CD4-positive, alpha-beta T cell treated with Interleukin-15 for 1 hour (primary cell): Measurements from ENCODE around the gene CNTD1.

Experiments
- DNase-seq: peaks from one replicate; pipeline ENCODE4 v3.0.0-alpha.2; 2020

The CNTD1 gene

GRCh38 chr17:42779936-42780850, 18.5 kb upstream of the CNTD1 start, which contains the start of gene WNK4:
TSS of gene WNK4 (plus strand) at chr17:42780610. CDS start at chr17:42780699, 89 bp downstream.
- DNase-seq, result no peak

- no peak for DNase-seq
Measured at GRCh38 chr17:42780851-42781638, 17.6 kb upstream of the CNTD1 start.

- DNase-seq, result no peak
Measured at GRCh38 chr17:42781639-42782165, 17.0 kb upstream of the CNTD1 start.

GRCh38 chr17:42782166-42783061, 16.2 kb upstream of the CNTD1 start:
- no peak for DNase-seq

- no peak for DNase-seq
Measured at GRCh38 chr17:42783062-42783790, 15.4 kb upstream of the CNTD1 start.

- DNase-seq, result no peak
Measured at GRCh38 chr17:42783791-42784138, 14.9 kb upstream of the CNTD1 start.

- DNase-seq, result no peak
Measured at GRCh38 chr17:42784409-42784808, 14.3 kb upstream of the CNTD1 start.

- no peak for DNase-seq
Measured at GRCh38 chr17:42784811-42785592, 13.7 kb upstream of the CNTD1 start.

- no peak for DNase-seq
Measured at GRCh38 chr17:42787266-42787665, 11.4 kb upstream of the CNTD1 start.

GRCh38 chr17:42791948-42792347, 6.7 kb upstream of the CNTD1 start:
- no peak for DNase-seq

GRCh38 chr17:42792545-42792944, 6.1 kb upstream of the CNTD1 start:
- DNase-seq, result no peak

- no peak for DNase-seq
Measured at GRCh38 chr17:42795061-42795460, 3.6 kb upstream of the CNTD1 start.

GRCh38 chr17:42795465-42795864, 3.2 kb upstream of the CNTD1 start:
- no peak for DNase-seq

- no peak for DNase-seq
Measured at GRCh38 chr17:42796066-42796758, 2.4 kb upstream of the CNTD1 start.

GRCh38 chr17:42797067-42798007, 1.3 kb upstream of the CNTD1 start:
- no peak for DNase-seq

- no peak for DNase-seq
Measured at GRCh38 chr17:42798011-42798382, 664 bp upstream of the CNTD1 start.

- DNase-seq, result no peak
Measured at GRCh38 chr17:42803074-42803883, 4.6 kb downstream of the CNTD1 start.

- DNase-seq, result no peak
Measured at GRCh38 chr17:42804918-42805367, 6.3 kb downstream of the CNTD1 start.
